Upper lobe of left lung (tissue), 6 donors: ENCODE data around the gene JAKMIP2. TPM values are rescaled to one million over a fixed set of nuclear protein-coding genes. Genes with fewer than 3 reads are reported as not detected.
"Not testable (repeated sequence)": the region's sequence is repeated elsewhere in the genome, so short reads cannot be mapped to it uniquely, and the experiment has no call there.

Experiments used
- ATAC-seq, 2 donors: fragments of 200-7000 bp; cut with Tn5 transposase; one replicate each; pipeline ENCODE4 v1.9.1; 2022; ENCODE audit warnings: mild to moderate bottlenecking in 2 of 2, moderate library complexity in 2 of 2; ENCODE audit not compliant: low FRiP score in 2 of 2
- DNase-seq, 2 donors: peaks; one replicate each; pipeline ENCODE4 v3.0.0-alpha.2; 2019 to 2020
- H3K27ac ChIP-seq, 4 donors: fragments of 200-600 bp; sonication (generic); one replicate each; pipeline ENCODE4 v1.5.1; 2016 to 2019
- H3K27me3 ChIP-seq, 4 donors: fragments of 200-600 bp; sonication (generic); one replicate each; pipeline ENCODE4 v1.5.1; 2017 to 2019
- H3K36me3 ChIP-seq, 4 donors: fragments of 200-600 bp; sonication (generic); one replicate each; pipeline ENCODE4 v1.5.1; 2016 to 2019
- H3K4me1 ChIP-seq, 4 donors: fragments of 200-600 bp; sonication (generic); one replicate each; pipeline ENCODE4 v1.5.1; 2018 to 2019
- H3K4me3 ChIP-seq, 4 donors: fragments of 200-600 bp; sonication (generic); one replicate each; pipeline ENCODE4 v1.5.1; 2017 to 2019; ENCODE audit warnings: mild to moderate bottlenecking in 2 of 4, moderate library complexity in 1 of 4
- H3K9me3 ChIP-seq, 4 donors: fragments of 200-600 bp; sonication (generic); one replicate each; pipeline ENCODE4 v1.5.1; 2018 to 2019
- CTCF ChIP-seq, 6 experiments: fragments of 450-650 bp in 4 of 6; fragments of 200-600 bp in 2 of 6; sonication (generic) in 2 of 6; IDR thresholded peaks; one replicate each; pipeline ENCODE4 v1.5.1; 2016 to 2019; ENCODE audit warnings: antibody characterized with exemption in 6 of 6
- EP300 ChIP-seq, 4 donors: sonication (generic); formaldehyde crosslinking; IDR thresholded peaks; one replicate each; pipeline ENCODE4 v1.5.1; 2017; ENCODE audit warnings: antibody characterized with exemption in 4 of 4, control low read depth in 2 of 4
- POLR2A ChIP-seq, 4 donors: fragments of 450-650 bp; IDR thresholded peaks; one replicate each; pipeline ENCODE4 v1.5.1; 2016 to 2017; ENCODE audit warnings: antibody characterized with exemption in 4 of 4, mild to moderate bottlenecking in 2 of 4
- POLR2AphosphoS5 ChIP-seq, 2 donors: sonication (generic); formaldehyde crosslinking; IDR thresholded peaks; one replicate each; pipeline ENCODE4 v1.5.1; 2017; ENCODE audit warnings: antibody characterized with exemption in 2 of 2
- WGBS, 2 donors: methylation state at CpG; one replicate each; pipeline ENCODE4 v1.1.5; 2017 to 2018; 5-methylcytosine and 5-hydroxymethylcytosine counted together
- total RNA-seq, 6 donors: library from RNA; depleted of rRNA in 4 of 6; stranded (reverse); fragments of >200 nt in 4 of 6; gene quantifications; one replicate each; pipeline versions ENCODE4 v1.1.0 to v1.2.1, GENCODE V29; 2016 to 2021
- donor health status: DM: no; HTN: no; CAD: no; lungs with moderate emphysema.
- donor health status: DM: no; HTN: yes; CAD: no; lungs with severe emphysema.

Gene JAKMIP2
- total RNA-seq, 6 donors from 2014 or later: 0.91 to 8.4 (median 6.0) TPM

GRCh38 chr5:147803161-147803560, 20.6 kb upstream of the JAKMIP2 start:
- peak in 1 of 4 donors; percentile 37 for TF ChIP-seq EP300 (IDR thresholded peaks at IDR 0.05)
- H3K27me3 ChIP-seq, H3K4me3 ChIP-seq, H3K36me3 ChIP-seq, H3K27ac ChIP-seq, H3K9me3 ChIP-seq, ATAC-seq, DNase-seq: not testable (repeated sequence)
- H3K4me1 ChIP-seq: peaks cover 0 to 16% (median 8%) of the 10 kb centered on the region in 4 donors
- 56 to 62% methylated on average over 3 of the region's 3 CpGs for WGBS, 2 donors

- 73 to 76% methylated on average over 1 of the region's 1 CpG for WGBS, 2 donors
- peaks cover 0 to 16% (median 8%) of the 10 kb centered on the region in 4 donors for H3K4me1 ChIP-seq
- no peaks in the 10 kb centered on the region for H3K27me3 ChIP-seq
- no peak for ATAC-seq
- H3K27ac ChIP-seq: no peak overlapping the region
- H3K4me3 ChIP-seq: no peak overlapping the region
- H3K9me3 ChIP-seq: no peaks in the 10 kb centered on the region
- TF ChIP-seq POLR2AphosphoS5 (IDR thresholded peaks at IDR 0.05): no peak
- TF ChIP-seq EP300 (IDR thresholded peaks at IDR 0.05): no peak
- TF ChIP-seq POLR2A (IDR thresholded peaks at IDR 0.05): no peak
- no peak for TF ChIP-seq CTCF (IDR thresholded peaks at IDR 0.05)
- DNase-seq: no peak
- H3K36me3 ChIP-seq: no peaks in the 10 kb centered on the region
Observed at GRCh38 chr5:147801461-147801860, 18.9 kb upstream of the JAKMIP2 start.

GRCh38 chr5:147800491-147800890, 18.0 kb upstream of the JAKMIP2 start:
- Histone ChIP-seq H3K9me3 (no peaks in the 10 kb centered on the region), H3K4me1 (peaks cover 0 to 13% (median 8%) of the 10 kb centered on the region in 4 donors), H3K27me3 (no peaks in the 10 kb centered on the region), H3K36me3 (no peaks in the 10 kb centered on the region), H3K4me3 (no peak overlapping the region), H3K27ac (no peak overlapping the region)
- WGBS, 2 donors: 87 to 89% methylated on average over 3 of the region's 3 CpGs
- DNase-seq (no peak), ATAC-seq (no peak)
- no peak for TF ChIP-seq POLR2A (IDR thresholded peaks at IDR 0.05)
- no peak for TF ChIP-seq CTCF (IDR thresholded peaks at IDR 0.05)
- no peak for TF ChIP-seq POLR2AphosphoS5 (IDR thresholded peaks at IDR 0.05)
- TF ChIP-seq EP300 (IDR thresholded peaks at IDR 0.05): no peak

- Histone ChIP-seq H3K36me3 (no peaks in the 10 kb centered on the region), H3K4me3 (no peak overlapping the region), H3K27ac (no peak overlapping the region), H3K27me3 (no peaks in the 10 kb centered on the region), H3K9me3 (no peaks in the 10 kb centered on the region), H3K4me1 (no peaks in the 10 kb centered on the region)
- WGBS, 2 donors: 85 to 86% methylated on average over 6 of the region's 6 CpGs
- no peak for ATAC-seq
- TF ChIP-seq CTCF (IDR thresholded peaks at IDR 0.05) (no peak), POLR2A (IDR thresholded peaks at IDR 0.05) (no peak), POLR2AphosphoS5 (IDR thresholded peaks at IDR 0.05) (no peak), EP300 (IDR thresholded peaks at IDR 0.05) (no peak)
- DNase-seq: no peak
Observed at GRCh38 chr5:147796556-147797308, 14.2 kb upstream of the JAKMIP2 start.

GRCh38 chr5:147791181-147791580, 8.7 kb upstream of the JAKMIP2 start:
- DNase-seq: no peak
- Histone ChIP-seq H3K4me1 (no peaks in the 10 kb centered on the region), H3K9me3 (no peaks in the 10 kb centered on the region), H3K4me3 (no peak overlapping the region), H3K36me3 (no peaks in the 10 kb centered on the region), H3K27ac (no peak overlapping the region), H3K27me3 (no peaks in the 10 kb centered on the region)
- ATAC-seq: no peak
- 84 to 90% methylated on average over 6 of the region's 6 CpGs for WGBS, 2 donors
- TF ChIP-seq CTCF (IDR thresholded peaks at IDR 0.05) (no peak), POLR2A (IDR thresholded peaks at IDR 0.05) (no peak), EP300 (IDR thresholded peaks at IDR 0.05) (no peak), POLR2AphosphoS5 (IDR thresholded peaks at IDR 0.05) (no peak)
